ENCODE data around the gene MRPL16.

DNA sequence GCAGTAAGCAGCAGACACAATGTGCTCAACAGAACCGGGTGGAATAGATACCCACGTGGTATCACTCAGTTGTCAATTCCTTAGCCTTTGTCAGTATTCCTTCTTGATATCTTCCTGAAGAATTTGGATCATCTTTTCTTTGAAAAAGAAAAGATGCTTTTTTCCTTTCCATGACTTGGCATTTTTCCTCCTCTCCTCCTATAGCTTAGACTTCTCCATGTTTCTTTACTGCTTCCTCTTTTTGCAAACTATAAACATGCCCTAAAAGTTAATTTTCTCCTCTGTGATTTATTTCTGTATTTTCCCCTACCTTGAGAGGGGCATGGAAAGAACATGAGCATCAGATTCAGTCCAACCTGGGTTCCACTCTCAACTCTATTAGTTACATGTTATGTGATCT lies 23.0 kb upstream of the MRPL16 start:
- TF ChIP-seq, protein P1, sequence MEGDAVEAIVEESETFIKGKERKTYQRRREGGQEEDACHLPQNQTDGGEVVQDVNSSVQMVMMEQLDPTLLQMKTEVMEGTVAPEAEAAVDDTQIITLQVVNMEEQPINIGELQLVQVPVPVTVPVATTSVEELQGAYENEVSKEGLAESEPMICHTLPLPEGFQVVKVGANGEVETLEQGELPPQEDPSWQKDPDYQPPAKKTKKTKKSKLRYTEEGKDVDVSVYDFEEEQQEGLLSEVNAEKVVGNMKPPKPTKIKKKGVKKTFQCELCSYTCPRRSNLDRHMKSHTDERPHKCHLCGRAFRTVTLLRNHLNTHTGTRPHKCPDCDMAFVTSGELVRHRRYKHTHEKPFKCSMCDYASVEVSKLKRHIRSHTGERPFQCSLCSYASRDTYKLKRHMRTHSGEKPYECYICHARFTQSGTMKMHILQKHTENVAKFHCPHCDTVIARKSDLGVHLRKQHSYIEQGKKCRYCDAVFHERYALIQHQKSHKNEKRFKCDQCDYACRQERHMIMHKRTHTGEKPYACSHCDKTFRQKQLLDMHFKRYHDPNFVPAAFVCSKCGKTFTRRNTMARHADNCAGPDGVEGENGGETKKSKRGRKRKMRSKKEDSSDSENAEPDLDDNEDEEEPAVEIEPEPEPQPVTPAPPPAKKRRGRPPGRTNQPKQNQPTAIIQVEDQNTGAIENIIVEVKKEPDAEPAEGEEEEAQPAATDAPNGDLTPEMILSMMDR (conservative IDR thresholded peaks at IDR 0.05; ENCODE audit: low read length), result no peak
- TF ChIP-seq EZH2phosphoT487 (IDR thresholded peaks at IDR 0.05; ENCODE audit: borderline replicate concordance, low read depth, low read length), result no peak
